ENCODE measurements around the gene KCNAB2.

KCNAB2 gene

GRCh38 chr1:6083801-6084446 is 38.2 kb downstream of the KCNAB2 start:
- peak in 2 of 14 donors; percentile 9 to 55 for DNase-seq

DNA sequence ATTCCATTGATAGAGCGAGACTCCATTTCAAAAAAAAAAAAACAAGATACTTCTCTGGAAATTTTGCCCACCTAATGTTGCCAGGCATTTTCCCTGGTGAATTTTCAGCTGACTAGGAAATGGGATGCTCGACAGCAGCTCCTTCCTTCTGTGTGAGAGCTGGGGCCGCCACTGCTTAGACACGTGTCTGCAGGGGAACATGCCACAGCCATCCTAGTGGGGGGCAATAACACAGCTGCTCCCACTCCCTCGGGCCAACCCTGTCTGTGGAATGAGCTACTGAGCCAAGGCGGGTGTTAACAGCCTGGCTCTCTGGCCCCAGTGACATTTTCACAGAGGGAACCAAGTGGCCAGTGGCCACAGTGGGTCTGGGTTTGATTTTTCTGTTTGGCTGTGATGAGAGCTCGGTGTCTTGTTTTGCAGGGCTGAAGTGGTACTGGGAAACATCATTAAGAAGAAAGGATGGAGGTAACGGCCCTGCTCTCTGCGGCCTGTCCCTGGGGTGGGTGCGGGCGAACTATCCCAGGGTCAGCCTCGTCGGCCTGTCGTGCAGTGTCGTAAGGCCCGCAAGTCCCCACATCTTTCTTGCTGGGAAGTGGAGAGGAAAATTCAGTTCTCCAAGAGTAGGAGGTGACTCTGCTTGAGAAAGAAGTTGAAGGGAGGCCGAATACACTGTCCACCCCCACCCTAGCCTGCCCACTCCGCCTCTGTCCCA is 39.2 kb downstream of the KCNAB2 start:
- DNase-seq = no peak

- no peak for DNase-seq
These were observed 40.0 kb downstream of the KCNAB2 start for GRCh38 chr1:6085666-6086065.

GRCh38 chr1:6086358-6086757 is 40.7 kb downstream of the KCNAB2 start:
- DNase-seq = no peak

- no peak for DNase-seq
These were observed 41.2 kb downstream of the KCNAB2 start for GRCh38 chr1:6086762-6087376.

GRCh38 chr1:6087377-6087772 is 41.7 kb downstream of the KCNAB2 start:
- DNase-seq = no peak

GRCh38 chr1:6087958-6088357 is 42.3 kb downstream of the KCNAB2 start:
- DNase-seq = no peak

DNA sequence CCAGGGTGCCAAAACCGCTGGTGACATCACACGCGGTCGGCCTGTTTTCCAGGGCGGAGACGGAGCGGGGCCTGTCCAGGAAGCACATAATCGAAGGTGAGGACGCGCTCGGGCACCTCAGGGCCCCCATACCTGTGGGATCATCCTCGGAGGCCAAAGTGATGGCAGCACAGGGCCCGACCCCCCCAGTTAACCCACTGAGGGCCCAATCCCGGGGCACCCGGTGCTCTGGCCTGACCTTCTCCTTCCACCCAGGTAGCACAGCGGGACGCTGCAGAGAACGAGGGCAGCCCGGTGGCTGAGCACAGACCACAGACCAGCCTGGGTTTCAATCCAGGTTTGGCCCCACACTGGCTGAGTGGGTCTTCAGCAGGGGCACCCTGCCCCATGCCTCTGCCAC is 43.3 kb downstream of the KCNAB2 start:
- no peak for DNase-seq

DNA sequence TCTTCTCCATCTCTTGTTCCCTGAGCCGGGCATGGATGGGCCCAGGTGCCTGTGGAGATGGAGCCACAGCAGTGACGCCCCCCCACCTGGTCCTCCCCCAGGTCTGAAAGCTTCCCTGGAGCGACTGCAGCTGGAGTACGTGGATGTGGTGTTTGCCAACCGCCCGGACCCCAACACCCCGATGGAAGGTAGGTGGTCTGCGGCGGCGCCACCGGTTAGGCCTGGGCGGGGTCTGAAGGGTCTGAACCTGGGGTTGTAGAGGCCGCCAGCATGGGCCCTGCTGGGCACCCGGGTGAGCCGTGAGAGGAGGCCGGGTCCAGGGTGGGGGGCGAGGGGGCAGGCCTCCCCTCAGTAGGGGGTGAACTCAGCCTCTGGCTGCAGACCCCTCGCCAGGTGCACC is 44.6 kb downstream of the KCNAB2 start:
- no peak for DNase-seq

GRCh38 chr1:6090996-6091822 is 45.5 kb downstream of the KCNAB2 start:
- no peak for DNase-seq

- DNase-seq = no peak
These were observed 46.1 kb downstream of the KCNAB2 start for GRCh38 chr1:6091823-6092109.

GRCh38 chr1:6092211-6092610 is 46.5 kb downstream of the KCNAB2 start:
- DNase-seq = no peak

- DNase-seq = no peak
These were observed 47.4 kb downstream of the KCNAB2 start for GRCh38 chr1:6093071-6093470.

DNA sequence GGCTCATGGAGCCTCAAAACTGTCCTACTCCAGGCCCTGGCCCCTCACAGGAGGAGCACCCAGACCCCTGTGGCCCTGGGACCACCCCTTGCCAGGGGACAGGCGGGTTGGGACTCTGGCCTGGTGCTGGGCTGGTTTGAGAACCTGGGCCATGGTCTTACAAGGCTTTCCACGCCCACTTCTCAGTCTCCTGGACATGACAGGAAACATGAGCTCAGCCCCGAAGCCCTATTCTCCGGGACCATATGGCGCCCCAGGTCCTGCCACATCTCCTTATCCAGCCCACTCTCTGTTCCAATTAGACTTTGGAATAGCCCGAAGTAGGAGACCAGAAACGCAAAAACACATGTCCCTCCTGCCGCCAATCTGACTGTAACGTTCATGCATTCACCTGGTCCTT is 47.9 kb downstream of the KCNAB2 start:
- no peak for DNase-seq

GRCh38 chr1:6094246-6094645 is 48.6 kb downstream of the KCNAB2 start:
- DNase-seq = no peak

- DNase-seq = no peak
These were observed 49.3 kb downstream of the KCNAB2 start for GRCh38 chr1:6094801-6095505.

DNA sequence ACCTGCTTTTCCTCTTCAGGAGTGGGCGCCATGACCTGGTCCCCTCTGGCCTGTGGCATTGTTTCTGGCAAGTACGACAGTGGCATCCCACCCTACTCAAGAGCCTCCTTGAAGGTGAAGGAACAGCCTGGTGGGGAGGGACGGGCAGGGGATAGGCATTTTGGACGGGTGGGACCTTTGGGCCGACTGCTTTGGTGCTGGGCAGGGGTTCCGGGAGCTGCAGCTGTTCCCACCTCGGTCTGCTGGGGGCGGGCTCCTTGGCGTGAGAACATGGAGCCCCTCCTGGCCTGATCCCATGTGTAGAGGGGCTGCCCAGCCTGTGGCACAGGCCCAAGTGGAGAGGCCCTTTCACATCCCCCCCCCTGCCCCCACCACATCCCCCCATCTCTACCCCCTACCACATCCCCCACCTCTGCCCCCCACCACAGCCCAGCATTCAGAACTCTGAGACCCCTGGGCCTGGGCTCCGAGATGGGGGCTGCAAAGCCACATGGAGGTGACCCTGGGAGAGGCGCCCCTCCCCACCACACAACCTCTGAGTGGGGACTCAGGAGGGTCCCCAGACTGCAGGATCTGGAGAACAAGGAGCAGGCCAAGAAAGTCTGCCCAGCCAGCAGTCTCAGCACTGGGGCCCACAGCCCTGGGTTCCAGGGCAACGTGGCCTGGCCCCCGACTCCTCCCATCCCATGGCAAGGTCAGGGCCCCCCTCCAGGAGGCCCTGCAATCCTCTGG is 50.0 kb downstream of the KCNAB2 start:
- no peak for DNase-seq

DNA sequence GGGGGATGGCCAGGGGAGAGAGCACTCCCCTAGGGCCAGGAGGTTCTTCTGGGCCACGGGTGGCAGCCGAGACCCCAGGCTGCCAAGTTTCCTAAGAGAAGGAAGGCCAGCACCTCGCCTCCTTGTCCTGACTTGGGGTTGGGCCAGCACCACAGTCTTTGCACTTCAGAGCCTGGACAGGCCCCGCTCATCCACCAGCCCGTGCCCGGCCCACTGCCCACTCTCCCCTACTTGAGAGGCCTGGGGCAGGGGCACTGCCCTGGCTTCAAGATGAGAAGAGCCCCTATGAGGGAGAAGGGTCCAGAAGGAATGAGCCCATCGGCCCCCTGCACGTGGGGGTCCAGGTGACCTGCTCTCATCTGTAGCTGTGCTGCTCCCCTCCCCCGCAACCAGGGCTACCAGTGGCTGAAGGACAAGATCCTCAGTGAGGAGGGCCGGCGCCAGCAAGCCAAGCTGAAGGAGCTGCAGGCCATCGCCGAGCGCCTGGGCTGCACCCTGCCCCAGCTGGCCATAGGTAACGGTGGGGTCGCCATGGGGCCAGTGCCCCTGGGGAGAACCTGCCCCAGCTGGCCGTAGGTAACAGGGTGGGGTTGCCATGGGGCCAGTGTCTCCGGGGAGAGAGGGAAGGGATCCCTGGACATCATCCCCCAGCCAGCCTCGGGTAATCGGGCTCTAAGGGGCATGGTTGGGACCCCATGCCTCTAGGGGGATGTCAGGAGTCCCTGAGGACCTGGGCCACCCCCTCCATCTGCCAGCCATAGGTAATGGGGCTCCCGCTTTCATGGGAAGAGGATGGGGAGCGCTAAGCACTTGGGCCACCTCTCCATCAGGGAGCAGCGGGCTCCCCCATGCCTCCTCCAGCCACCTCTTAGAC is 50.8 kb downstream of the KCNAB2 start:
- DNase-seq = no peak

DNA sequence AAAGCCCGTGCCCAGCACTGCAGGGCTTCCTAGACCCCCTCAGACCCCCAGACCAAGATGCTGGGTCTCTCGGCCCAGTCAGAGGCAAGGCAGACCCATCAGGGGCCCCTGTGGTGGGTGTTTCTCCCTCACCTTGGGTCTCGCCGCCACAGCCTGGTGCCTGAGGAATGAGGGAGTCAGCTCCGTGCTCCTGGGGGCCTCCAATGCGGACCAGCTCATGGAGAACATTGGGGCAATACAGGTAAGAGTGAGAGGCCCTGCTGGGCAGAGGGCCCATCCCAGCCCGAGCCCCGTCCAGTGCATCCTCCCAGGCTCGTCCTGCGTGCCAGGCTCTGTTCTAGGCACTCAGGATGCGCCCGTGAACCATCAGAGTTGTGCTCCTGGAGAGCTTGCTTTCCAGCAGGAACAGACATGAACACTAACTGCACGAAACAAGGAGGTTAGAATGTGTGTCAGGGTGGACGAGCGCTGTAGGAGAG is 51.5 kb downstream of the KCNAB2 start:
- no peak for DNase-seq

GRCh38 chr1:6097824-6098223 is 52.1 kb downstream of the KCNAB2 start:
- no peak for DNase-seq
